ENCODE results near the gene FLAD1.

Gene FLAD1

GRCh38 chr1:154962795-154963330 lies 20.3 kb upstream of the FLAD1 start:
- no peak overlapping the region for H3K4me3 ChIP-seq (replicated peaks in 1 of 2; ENCODE audit: low read depth in 2 of 2, low read length in 2 of 2)
- TF ChIP-seq, protein P1, sequence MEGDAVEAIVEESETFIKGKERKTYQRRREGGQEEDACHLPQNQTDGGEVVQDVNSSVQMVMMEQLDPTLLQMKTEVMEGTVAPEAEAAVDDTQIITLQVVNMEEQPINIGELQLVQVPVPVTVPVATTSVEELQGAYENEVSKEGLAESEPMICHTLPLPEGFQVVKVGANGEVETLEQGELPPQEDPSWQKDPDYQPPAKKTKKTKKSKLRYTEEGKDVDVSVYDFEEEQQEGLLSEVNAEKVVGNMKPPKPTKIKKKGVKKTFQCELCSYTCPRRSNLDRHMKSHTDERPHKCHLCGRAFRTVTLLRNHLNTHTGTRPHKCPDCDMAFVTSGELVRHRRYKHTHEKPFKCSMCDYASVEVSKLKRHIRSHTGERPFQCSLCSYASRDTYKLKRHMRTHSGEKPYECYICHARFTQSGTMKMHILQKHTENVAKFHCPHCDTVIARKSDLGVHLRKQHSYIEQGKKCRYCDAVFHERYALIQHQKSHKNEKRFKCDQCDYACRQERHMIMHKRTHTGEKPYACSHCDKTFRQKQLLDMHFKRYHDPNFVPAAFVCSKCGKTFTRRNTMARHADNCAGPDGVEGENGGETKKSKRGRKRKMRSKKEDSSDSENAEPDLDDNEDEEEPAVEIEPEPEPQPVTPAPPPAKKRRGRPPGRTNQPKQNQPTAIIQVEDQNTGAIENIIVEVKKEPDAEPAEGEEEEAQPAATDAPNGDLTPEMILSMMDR (IDR thresholded peaks at IDR 0.05; ENCODE audit: low read depth, low read length), result no peak
- DNase-seq (ENCODE audit: low read depth in 2 of 2), result no peak

- no peak for DNase-seq (ENCODE audit: low read depth in 2 of 2)
- TF ChIP-seq, protein P1 (IDR thresholded peaks at IDR 0.05; ENCODE audit: low read depth, low read length), result no peak
- H3K4me3 ChIP-seq (replicated peaks in 1 of 2; ENCODE audit: low read depth in 2 of 2, low read length in 2 of 2), result no peak overlapping the region
Observed at GRCh38 chr1:154963643-154964042, 19.5 kb upstream of the FLAD1 start.

DNA sequence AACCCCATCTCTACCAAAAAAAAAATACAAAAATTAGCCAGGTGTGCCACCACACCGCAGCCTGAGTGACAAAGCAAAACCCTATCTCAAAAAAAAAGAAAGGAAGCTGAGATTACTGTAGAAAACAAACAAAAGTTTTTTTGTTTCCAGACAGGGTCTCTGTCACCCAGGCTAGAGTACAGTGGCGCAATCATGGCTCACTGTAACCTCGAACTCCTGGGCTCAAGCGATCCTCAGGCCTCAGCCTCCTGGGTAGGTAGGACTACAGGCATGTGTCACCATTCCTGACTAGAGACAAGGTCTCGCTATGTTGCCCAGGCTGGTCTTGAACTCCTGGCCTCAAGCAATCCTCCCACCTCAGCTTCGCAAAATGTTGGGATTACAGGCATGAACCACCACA lies 18.8 kb upstream of the FLAD1 start:
- DNase-seq (ENCODE audit: low read depth in 2 of 2), result no peak
- no peak overlapping the region for H3K4me3 ChIP-seq (replicated peaks in 1 of 2; ENCODE audit: low read depth in 2 of 2, low read length in 2 of 2)
- TF ChIP-seq, protein P1 (IDR thresholded peaks at IDR 0.05; ENCODE audit: low read depth, low read length), result no peak

GRCh38 chr1:154966111-154966510 lies 17.0 kb upstream of the FLAD1 start:
- no peak for DNase-seq (ENCODE audit: low read depth in 2 of 2)
- TF ChIP-seq, protein P1 (IDR thresholded peaks at IDR 0.05; ENCODE audit: low read depth, low read length), result no peak

GRCh38 chr1:154967331-154967950 lies 15.7 kb upstream of the FLAD1 start:
- TF ChIP-seq, protein P1 (IDR thresholded peaks at IDR 0.05; ENCODE audit: low read depth, low read length), result no peak
- H3K4me3 ChIP-seq (replicated peaks in 1 of 2; ENCODE audit: low read depth in 2 of 2, low read length in 2 of 2), result peak overlapping the region in 1 of 2 donors; percentile 14

More at GRCh38 chr1:154966111-154966510, 17.0 kb upstream of the FLAD1 start:
- H3K4me3 ChIP-seq (replicated peaks in 1 of 2; ENCODE audit: low read depth in 2 of 2, low read length in 2 of 2), result no peak overlapping the region

DNA sequence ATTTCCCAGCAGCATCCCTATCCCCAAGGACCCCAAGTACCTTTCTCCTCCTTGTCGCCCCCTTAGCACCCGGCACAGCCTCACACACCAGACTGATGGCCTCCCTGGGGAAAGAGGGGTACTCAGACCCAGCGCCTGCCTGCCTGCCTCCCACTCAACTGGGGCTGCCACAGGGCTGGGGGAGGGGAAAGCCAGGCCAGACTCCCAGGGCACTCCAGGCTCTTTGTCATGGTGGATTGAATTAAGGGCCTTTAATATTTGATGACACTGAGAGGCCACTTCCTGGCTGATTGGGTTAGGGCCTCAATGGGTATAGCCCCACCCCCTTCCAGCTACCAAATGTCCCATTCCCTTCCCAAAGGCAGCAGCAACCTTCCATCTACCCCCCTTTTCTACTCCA lies 14.4 kb upstream of the FLAD1 start:
- peak overlapping the region; percentile 76 to 85 for H3K4me3 ChIP-seq (replicated peaks in 1 of 2; ENCODE audit: low read depth in 2 of 2, low read length in 2 of 2)

More at GRCh38 chr1:154967331-154967950, 15.7 kb upstream of the FLAD1 start:
- no peak for DNase-seq (ENCODE audit: low read depth in 2 of 2)

More for the DNA sequence above, 14.4 kb upstream of the FLAD1 start:
- no peak for DNase-seq (ENCODE audit: low read depth in 2 of 2)
- TF ChIP-seq, protein P1 (IDR thresholded peaks at IDR 0.05; ENCODE audit: low read depth, low read length), result no peak

Measured in cardiac fibroblast (primary cell).